HepG2 (cell line): ENCODE data around the gene CAMSAP1. TPM values are rescaled to one million over a fixed set of nuclear protein-coding genes. Genes with fewer than 3 reads are reported as not detected.

Experiments used
- ATAC-seq: fragments of 200-7000 bp; cut with Tn5 transposase; 3 replicates; pipeline ENCODE4 v1.9.1; 2020; ENCODE audit warnings: mild to moderate bottlenecking, moderate library complexity
- BruUV-seq: library from RNA; stranded (reverse); fragments of 400-500 nt; replicated peaks from 2 replicates; lab custom pipeline; 2021; lab: Mats Ljungman, UMichigan
- CTCF ChIA-PET: fragments of 300-600 bp; formaldehyde crosslinking; extraction: SDS; loops from one replicate; lab custom pipeline; 2021; ENCODE audit warnings: low total read pairs, inconsistent platforms, low intra/inter-chr PET ratio; lab: Yijun Ruan, JAX
- POLR2A ChIA-PET: fragments of 350-600 bp; sonication (Branson Sonifier 250); formaldehyde crosslinking; loops from one replicate; lab custom pipeline; 2020; ENCODE audit warnings: antibody characterized with exemption, inconsistent platforms; lab: Yijun Ruan, JAX
- DNase-seq: peaks from one replicate; pipeline ENCODE4 v3.0.0-alpha.2; 2015; ENCODE audit warnings: low spot score
- FAIRE-seq: peaks from 3 replicates; lab custom pipeline; 2011; peaks lifted over from hg19 to GRCh38; lab: Jason Lieb, UNC
- H2AFZ ChIP-seq: one replicate; pipeline ENCODE4 v1.6.1; 2011; ENCODE audit warnings: low read length, inconsistent platforms
- H3K27ac ChIP-seq: fragments of 300-600 bp; 3 replicates; pipeline ENCODE4 v1.8.0; 2011; ENCODE audit warnings: mixed run types, mild to moderate bottlenecking, mixed read lengths, low read length, inconsistent platforms; ENCODE audit not compliant: insufficient read depth; ENCODE audit errors: extremely low read length
- H3K27me3 ChIP-seq, 2 experiments: fragments of 200-600 bp in 1 of 2; 2 replicates in 1 of 2; 3 replicates in 1 of 2; pipeline versions ENCODE4 v1.6.0 to v1.8.0; 2011; ENCODE audit warnings: low read length in 2 of 2, mild to moderate bottlenecking in 2 of 2, moderate library complexity in 2 of 2, inconsistent platforms in 1 of 2; ENCODE audit not compliant: insufficient read depth in 2 of 2, control insufficient read depth in 1 of 2
- H3K36me3 ChIP-seq, 2 experiments: fragments of 200-600 bp in 1 of 2; replicated peaks in 1 of 2; 2 replicates in 1 of 2; 3 replicates in 1 of 2; pipeline versions ENCODE4 v1.5.1 to v1.8.0; 2011; ENCODE audit warnings: low read length in 2 of 2, inconsistent platforms in 1 of 2; ENCODE audit not compliant: insufficient read depth in 2 of 2, control insufficient read depth in 1 of 2
- H3K4me1 ChIP-seq: 2 replicates; pipeline ENCODE4 v1.5.1; 2012; ENCODE audit warnings: low read length, inconsistent platforms; ENCODE audit not compliant: insufficient read depth
- H3K4me2 ChIP-seq: 2 replicates; pipeline ENCODE4 v1.6.0; 2011; ENCODE audit warnings: low read depth, low read length, inconsistent platforms
- H3K4me3 ChIP-seq, 3 experiments: fragments of 200-600 bp in 1 of 3; sonication (generic), shearing (Covaris generic) in 1 of 3; replicated peaks in 1 of 3; 2 replicates each; pipeline ENCODE4 v1.5.1; 2011 to 2016; ENCODE audit warnings: low read length in 3 of 3, inconsistent platforms in 2 of 3, low read depth in 2 of 3, mild to moderate bottlenecking in 2 of 3, control low read depth in 1 of 3, mixed read lengths in 1 of 3; ENCODE audit not compliant: insufficient read depth in 1 of 3
- H3K79me2 ChIP-seq: one replicate; pipeline ENCODE4 v1.6.1; 2011; ENCODE audit warnings: low read length, inconsistent platforms; ENCODE audit not compliant: insufficient read depth
- H3K9ac ChIP-seq: 2 replicates; pipeline ENCODE4 v1.6.0; 2011; ENCODE audit warnings: mild to moderate bottlenecking, low read depth, low read length, inconsistent platforms; ENCODE audit not compliant: insufficient read depth
- H3K9me3 ChIP-seq: 2 replicates; pipeline ENCODE4 v1.5.1; 2012; ENCODE audit warnings: mild to moderate bottlenecking, low read length
- H4K20me1 ChIP-seq: 2 replicates; pipeline ENCODE4 v1.6.0; 2011; ENCODE audit warnings: inconsistent platforms, mild to moderate bottlenecking, low read length, moderate library complexity; ENCODE audit not compliant: insufficient read depth
- DR1 ChIP-seq: sonication (generic); formaldehyde crosslinking; IDR thresholded peaks from 2 replicates; pipeline ENCODE4 v1.8.0; 2021; ENCODE audit warnings: mild to moderate bottlenecking, missing genetic modification reagents, inconsistent platforms
- FOXP1 ChIP-seq, 2 experiments: fragments of 450-650 bp in 1 of 2; IDR thresholded peaks; 2 replicates each; pipeline ENCODE4 v1.6.1; 2017 to 2018; ENCODE audit warnings: antibody characterized with exemption in 1 of 2
- GABPB1 ChIP-seq: IDR thresholded peaks from 2 replicates; pipeline ENCODE4 v1.6.1; 2016; ENCODE audit warnings: mild to moderate bottlenecking, missing genetic modification reagents, moderate library complexity, missing compliant biosample characterization
- HCFC1 ChIP-seq: fragments of 150-350 bp; IDR thresholded peaks from 2 replicates; pipeline ENCODE4 v1.6.1; 2014; ENCODE audit warnings: low read depth, low read length
- NFYC ChIP-seq: IDR thresholded peaks from 2 replicates; pipeline ENCODE4 v1.6.1; 2016; ENCODE audit warnings: missing genetic modification reagents, missing compliant biosample characterization
- SALL1 ChIP-seq: sonication (generic); formaldehyde crosslinking; IDR thresholded peaks from 2 replicates; pipeline ENCODE4 v1.8.0; 2022; ENCODE audit warnings: mild to moderate bottlenecking, missing genetic modification reagents
- SOX13 ChIP-seq, 3 experiments: fragments of 450-650 bp in 1 of 3; sonication (generic) in 1 of 3; formaldehyde crosslinking in 1 of 3; IDR thresholded peaks in 2 of 3; conservative IDR thresholded peaks in 1 of 3; 2 replicates each; pipeline versions ENCODE4 v1.5.0 to v1.6.1; 2016 to 2020; ENCODE audit warnings: antibody characterized with exemption in 1 of 3, mild to moderate bottlenecking in 1 of 3, missing compliant biosample characterization in 1 of 3, missing genetic modification reagents in 1 of 3, moderate library complexity in 1 of 3
- TP53 ChIP-seq: sonication (generic); formaldehyde crosslinking; conservative IDR thresholded peaks from 2 replicates; pipeline ENCODE4 v1.4.0; 2020; ENCODE audit warnings: missing genetic modification reagents
- ZMAT3 ChIP-seq: sonication (generic); formaldehyde crosslinking; conservative IDR thresholded peaks from 2 replicates; pipeline ENCODE4 v1.7.0; 2021; ENCODE audit warnings: missing genetic modification reagents
- ZNF333 ChIP-seq: sonication (generic); formaldehyde crosslinking; IDR thresholded peaks from 2 replicates; pipeline ENCODE4 v1.4.0; 2020; ENCODE audit warnings: mild to moderate bottlenecking, missing genetic modification reagents, borderline replicate concordance
- ZNF350 ChIP-seq: sonication (generic); formaldehyde crosslinking; IDR thresholded peaks from 2 replicates; pipeline ENCODE4 v1.4.0; 2020; ENCODE audit warnings: mild to moderate bottlenecking, low read depth, missing genetic modification reagents, borderline replicate concordance
- ZNF589 ChIP-seq: sonication (generic); formaldehyde crosslinking; conservative IDR thresholded peaks from 2 replicates; pipeline ENCODE4 v1.8.0; 2022; ENCODE audit warnings: mild to moderate bottlenecking, moderate library complexity, missing genetic modification reagents
- ZNF678 ChIP-seq: sonication (generic); formaldehyde crosslinking; IDR thresholded peaks from 2 replicates; pipeline ENCODE4 v1.4.0; 2020; ENCODE audit warnings: mild to moderate bottlenecking, missing genetic modification reagents
- WGBS: methylation state at CpG from one replicate; pipeline ENCODE4 v1.1.6; 2017; ENCODE audit warnings: low lambda C conversion rate; 5-methylcytosine and 5-hydroxymethylcytosine counted together
- in situ Hi-C: cut with HindIII; loops from 2 replicates; pipeline ENCODE4 v1.10.0; 2017; ENCODE audit warnings: low pct_unique_long_range_greater_than_20kb; ENCODE audit not compliant: extremely low pct_ligation_motif_present
- intact Hi-C: fragments of 100-400 bp; cut with micrococcal nuclease; formaldehyde crosslinking; loops from one replicate; pipeline ENCODE4 v1.10.0; 2022; ENCODE audit not compliant: unreplicated experiment
- polyA plus RNA-seq, 8 experiments: library from polyadenylated mRNA; depleted of rRNA in 3 of 8; stranded (reverse) in 7 of 8; unstranded in 1 of 8; fragments of >200 nt; fragmentation: Illumina TruSeq in 4 of 8; extraction: Trizol in 4 of 8; gene quantifications; 2 replicates each; pipeline versions ENCODE4 v1.2.1 to v1.2.3, GENCODE V29; 2011 to 2016; ENCODE audit warnings: low read depth in 4 of 8, missing spikeins in 1 of 8, mixed read lengths in 1 of 8; ENCODE audit not compliant: insufficient read depth in 1 of 8
- total RNA-seq, 5 experiments: library from RNA; depleted of rRNA; stranded (reverse); fragments of >200 nt; fragmentation: Illumina TruSeq; extraction: Trizol; gene quantifications; 2 replicates each; pipeline ENCODE4 v1.2.3, GENCODE V29; 2016; ENCODE audit warnings: low read depth in 1 of 5
- TF ChIP-seq, protein P1 (sequence below): sonication (generic); formaldehyde crosslinking; conservative IDR thresholded peaks from 2 replicates; pipeline ENCODE4 v1.8.0; 2022; ENCODE audit warnings: missing genetic modification reagents
- TF ChIP-seq, protein P2 (sequence below): IDR thresholded peaks from 2 replicates; pipeline ENCODE4 v1.6.1; 2016; ENCODE audit warnings: missing compliant biosample characterization, missing genetic modification reagents, borderline replicate concordance
- TF ChIP-seq, protein P3 (sequence below): sonication (generic); formaldehyde crosslinking; IDR thresholded peaks from 2 replicates; pipeline ENCODE4 v1.8.0; 2022; ENCODE audit warnings: missing genetic modification reagents, mild to moderate bottlenecking, borderline replicate concordance
- TF ChIP-seq, protein P4 (sequence below): sonication (generic); formaldehyde crosslinking; IDR thresholded peaks from 2 replicates; pipeline ENCODE4 v1.4.0; 2020; ENCODE audit warnings: mild to moderate bottlenecking, missing genetic modification reagents

Gene CAMSAP1
- total and polyA plus RNA-seq, 2 of the 13 experiments (the other 11 are each of a cell fraction or from before 2014, with no cell fraction given) = 3.8 to 12.4 TPM

DNA sequence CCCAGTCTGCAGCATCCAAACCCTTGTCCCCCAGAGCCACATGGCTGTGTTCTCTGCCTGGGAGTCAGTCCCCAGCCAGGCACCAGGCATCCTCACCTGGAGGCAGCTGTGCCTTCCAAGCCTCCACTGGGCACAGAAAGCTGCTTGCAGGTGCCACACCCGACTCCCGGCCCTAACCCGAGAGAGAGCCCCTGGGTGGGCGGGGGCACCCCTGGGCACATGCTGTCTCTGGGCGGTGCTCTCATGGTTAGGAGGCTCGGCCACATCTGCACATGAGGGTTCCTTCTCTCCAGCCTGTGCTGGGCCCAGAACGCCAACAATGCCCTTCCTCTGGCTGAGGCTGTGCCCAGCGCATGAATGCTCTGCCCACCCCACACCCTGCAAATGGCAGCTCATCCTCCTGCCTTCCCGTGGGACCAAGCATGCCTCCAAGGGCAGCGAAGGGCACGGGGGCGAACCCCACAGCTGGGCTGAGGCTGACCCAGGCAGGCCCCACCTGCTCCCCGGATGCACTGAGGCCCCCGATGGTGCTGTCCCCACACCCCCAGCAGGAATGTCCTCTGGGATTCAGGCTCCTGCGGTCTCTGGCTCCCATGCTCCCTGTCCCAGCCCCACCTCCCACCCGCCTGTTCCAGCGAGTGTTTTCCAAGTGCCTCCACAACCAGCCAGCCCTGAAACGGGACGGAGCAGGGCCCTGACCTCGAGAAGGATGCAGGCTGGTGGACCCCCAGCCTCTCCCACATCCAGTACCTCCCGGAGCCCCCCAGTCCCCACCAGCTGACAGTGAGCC is 22.5 kb upstream of the CAMSAP1 start:
- H3K4me3 ChIP-seq = no peak overlapping the region
- H3K4me1 ChIP-seq = no peaks in the 10 kb centered on the region
- DNase-seq (no peak), ATAC-seq (no peak; the same call in 2 of the 3 replicates), FAIRE-seq (no peak)
- BruUV-seq = no TSS peak
- POLR2A ChIA-PET = no interaction called here
- no peaks in the 10 kb centered on the region for H4K20me1 ChIP-seq
- H3K9me3 ChIP-seq = no peaks in the 10 kb centered on the region
- CTCF ChIA-PET = no interaction called here
- no peak overlapping the region for H3K4me2 ChIP-seq
- H3K79me2 ChIP-seq = no peaks in the 10 kb centered on the region
- H3K36me3 ChIP-seq = peaks cover 7 to 19% of the 10 kb centered on the region in 2 experiments; a peak in 4 of 5 replicates
- WGBS = 97% methylated on average over 14 of the region's 21 CpGs
- H2AFZ ChIP-seq = no peak overlapping the region
- H3K27ac ChIP-seq = no peak overlapping the region
- intact Hi-C loops = no loop called here
- in situ Hi-C loops = no loop called here
- H3K27me3 ChIP-seq = no peaks in the 10 kb centered on the region
- H3K9ac ChIP-seq = no peak overlapping the region
- TF ChIP-seq, protein P1, sequence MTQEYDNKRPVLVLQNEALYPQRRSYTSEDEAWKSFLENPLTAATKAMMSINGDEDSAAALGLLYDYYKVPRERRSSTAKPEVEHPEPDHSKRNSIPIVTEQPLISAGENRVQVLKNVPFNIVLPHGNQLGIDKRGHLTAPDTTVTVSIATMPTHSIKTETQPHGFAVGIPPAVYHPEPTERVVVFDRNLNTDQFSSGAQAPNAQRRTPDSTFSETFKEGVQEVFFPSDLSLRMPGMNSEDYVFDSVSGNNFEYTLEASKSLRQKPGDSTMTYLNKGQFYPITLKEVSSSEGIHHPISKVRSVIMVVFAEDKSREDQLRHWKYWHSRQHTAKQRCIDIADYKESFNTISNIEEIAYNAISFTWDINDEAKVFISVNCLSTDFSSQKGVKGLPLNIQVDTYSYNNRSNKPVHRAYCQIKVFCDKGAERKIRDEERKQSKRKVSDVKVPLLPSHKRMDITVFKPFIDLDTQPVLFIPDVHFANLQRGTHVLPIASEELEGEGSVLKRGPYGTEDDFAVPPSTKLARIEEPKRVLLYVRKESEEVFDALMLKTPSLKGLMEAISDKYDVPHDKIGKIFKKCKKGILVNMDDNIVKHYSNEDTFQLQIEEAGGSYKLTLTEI = no peak
- TF ChIP-seq NFYC (CRISPR knock-in tag) = no peak
- no peak for TF ChIP-seq SOX13 (IDR thresholded peaks at IDR 0.05)
- TF ChIP-seq SOX13 (CRISPR knock-in tag; conservative IDR thresholded peaks at IDR 0.05 in 1 of 2, IDR thresholded peaks at IDR 0.05 in 1 of 2) = no peak
- no peak for TF ChIP-seq DR1
- TF ChIP-seq SALL1 (CRISPR knock-in tag) = no peak
- TF ChIP-seq, protein P2, sequence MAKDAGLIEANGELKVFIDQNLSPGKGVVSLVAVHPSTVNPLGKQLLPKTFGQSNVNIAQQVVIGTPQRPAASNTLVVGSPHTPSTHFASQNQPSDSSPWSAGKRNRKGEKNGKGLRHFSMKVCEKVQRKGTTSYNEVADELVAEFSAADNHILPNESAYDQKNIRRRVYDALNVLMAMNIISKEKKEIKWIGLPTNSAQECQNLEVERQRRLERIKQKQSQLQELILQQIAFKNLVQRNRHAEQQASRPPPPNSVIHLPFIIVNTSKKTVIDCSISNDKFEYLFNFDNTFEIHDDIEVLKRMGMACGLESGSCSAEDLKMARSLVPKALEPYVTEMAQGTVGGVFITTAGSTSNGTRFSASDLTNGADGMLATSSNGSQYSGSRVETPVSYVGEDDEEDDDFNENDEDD (CRISPR knock-in tag) = no peak
- TF ChIP-seq ZNF589 (CRISPR knock-in tag) = no peak
- TF ChIP-seq ZNF350 (CRISPR knock-in tag) = no peak
- TF ChIP-seq ZMAT3 (CRISPR knock-in tag) = no peak
- TF ChIP-seq, protein P3, sequence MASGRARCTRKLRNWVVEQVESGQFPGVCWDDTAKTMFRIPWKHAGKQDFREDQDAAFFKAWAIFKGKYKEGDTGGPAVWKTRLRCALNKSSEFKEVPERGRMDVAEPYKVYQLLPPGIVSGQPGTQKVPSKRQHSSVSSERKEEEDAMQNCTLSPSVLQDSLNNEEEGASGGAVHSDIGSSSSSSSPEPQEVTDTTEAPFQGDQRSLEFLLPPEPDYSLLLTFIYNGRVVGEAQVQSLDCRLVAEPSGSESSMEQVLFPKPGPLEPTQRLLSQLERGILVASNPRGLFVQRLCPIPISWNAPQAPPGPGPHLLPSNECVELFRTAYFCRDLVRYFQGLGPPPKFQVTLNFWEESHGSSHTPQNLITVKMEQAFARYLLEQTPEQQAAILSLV = no peak
- no peak for TF ChIP-seq GABPB1 (CRISPR knock-in tag)
- no peak for TF ChIP-seq FOXP1 (IDR thresholded peaks at IDR 0.05)
- no peak for TF ChIP-seq FOXP1 (CRISPR knock-in tag; IDR thresholded peaks at IDR 0.05)
- no peak for TF ChIP-seq ZNF678 (CRISPR knock-in tag)
- TF ChIP-seq ZNF333 (CRISPR knock-in tag) = no peak
- TF ChIP-seq HCFC1 = no peak
- TF ChIP-seq, protein P4, sequence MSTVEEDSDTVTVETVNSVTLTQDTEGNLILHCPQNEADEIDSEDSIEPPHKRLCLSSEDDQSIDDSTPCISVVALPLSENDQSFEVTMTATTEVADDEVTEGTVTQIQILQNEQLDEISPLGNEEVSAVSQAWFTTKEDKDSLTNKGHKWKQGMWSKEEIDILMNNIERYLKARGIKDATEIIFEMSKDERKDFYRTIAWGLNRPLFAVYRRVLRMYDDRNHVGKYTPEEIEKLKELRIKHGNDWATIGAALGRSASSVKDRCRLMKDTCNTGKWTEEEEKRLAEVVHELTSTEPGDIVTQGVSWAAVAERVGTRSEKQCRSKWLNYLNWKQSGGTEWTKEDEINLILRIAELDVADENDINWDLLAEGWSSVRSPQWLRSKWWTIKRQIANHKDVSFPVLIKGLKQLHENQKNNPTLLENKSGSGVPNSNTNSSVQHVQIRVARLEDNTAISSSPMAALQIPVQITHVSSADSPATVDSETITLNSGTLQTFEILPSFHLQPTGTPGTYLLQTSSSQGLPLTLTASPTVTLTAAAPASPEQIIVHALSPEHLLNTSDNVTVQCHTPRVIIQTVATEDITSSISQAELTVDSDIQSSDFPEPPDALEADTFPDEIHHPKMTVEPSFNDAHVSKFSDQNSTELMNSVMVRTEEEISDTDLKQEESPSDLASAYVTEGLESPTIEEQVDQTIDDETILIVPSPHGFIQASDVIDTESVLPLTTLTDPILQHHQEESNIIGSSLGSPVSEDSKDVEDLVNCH (CRISPR knock-in tag) = no peak
- no peak for TF ChIP-seq TP53 (CRISPR knock-in tag)
